CD4-positive, alpha-beta T cell treated with Interleukin-4 for 4 hours (primary cell): ENCODE measurements around the gene CLEC4G.

ENCODE experiments used
- DNase-seq: peaks from one replicate; pipeline ENCODE4 v3.0.0-alpha.2; 2020

The CLEC4G gene

GRCh38 chr19:7720351-7720750 is 11.6 kb downstream of the CLEC4G start:
- DNase-seq: no peak

DNA sequence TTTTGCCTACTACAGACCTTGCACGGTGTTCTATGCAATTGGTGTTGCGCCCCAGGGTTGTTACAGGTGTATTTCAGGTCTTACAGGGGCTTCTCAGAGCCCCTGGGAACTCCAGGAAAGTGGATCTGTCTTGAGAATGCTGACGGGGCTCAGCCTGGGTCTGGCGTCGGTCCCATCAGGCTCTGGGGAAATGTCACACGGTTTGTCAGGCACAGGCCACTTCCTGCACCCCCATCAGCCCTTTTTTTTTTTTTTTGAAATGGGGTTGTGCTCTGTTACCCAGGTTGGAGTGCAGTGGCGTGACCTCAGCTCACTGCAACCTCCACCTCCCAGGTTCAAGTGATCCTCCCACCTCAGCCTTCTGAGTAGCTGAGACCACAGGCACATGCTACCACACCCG is 13.2 kb downstream of the CLEC4G start:
- DNase-seq: no peak

GRCh38 chr19:7716762-7717161 is 15.1 kb downstream of the CLEC4G start:
- no peak for DNase-seq

- DNase-seq: no peak
Measured at GRCh38 chr19:7715671-7716070, 16.2 kb downstream of the CLEC4G start.

DNA sequence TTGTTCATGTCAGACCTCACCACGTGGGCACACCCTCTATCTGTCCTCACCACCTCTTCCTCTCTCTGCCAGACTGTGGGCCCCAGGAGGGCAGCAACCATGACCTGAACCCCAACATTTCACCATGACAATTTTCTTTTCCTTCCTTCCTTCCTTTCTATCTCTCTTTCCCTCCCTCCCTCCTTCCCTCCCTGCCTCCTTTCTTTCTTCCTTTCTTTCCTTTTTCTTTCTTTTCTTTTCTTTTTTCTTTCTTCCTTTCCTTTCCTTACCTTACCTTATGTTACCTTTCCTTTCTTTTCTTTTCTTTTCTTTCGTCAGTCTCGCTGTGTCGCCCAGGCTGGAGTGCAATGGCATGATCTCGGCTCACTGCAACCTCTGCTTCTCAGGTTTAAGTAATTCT is 21.3 kb downstream of the CLEC4G start:
- DNase-seq: no peak

DNA sequence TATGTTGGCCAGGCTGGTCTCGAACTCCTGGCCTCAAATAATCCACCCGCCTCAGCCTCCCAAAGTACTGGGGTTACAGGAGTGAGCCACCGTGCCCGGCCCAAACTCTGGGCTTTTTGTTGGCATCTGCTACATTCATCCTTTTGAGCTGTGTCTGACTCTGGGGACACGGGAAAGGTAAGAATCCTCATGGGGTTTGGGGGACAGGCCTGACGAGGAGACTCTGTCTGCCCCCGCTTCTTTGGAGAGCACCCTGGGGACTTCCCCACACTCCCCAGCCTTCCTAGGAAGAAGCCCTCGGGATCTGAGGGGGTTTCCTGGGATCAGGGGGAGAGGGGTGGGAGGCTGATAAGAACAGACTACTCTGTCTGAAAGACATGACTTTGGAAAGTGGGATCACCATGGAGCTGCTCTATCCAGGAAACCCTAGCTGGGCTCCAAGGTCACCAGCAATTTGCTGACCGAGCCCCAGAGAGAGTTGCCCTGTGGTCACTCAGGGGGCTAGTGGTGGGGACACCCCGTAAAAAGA is 21.9 kb downstream of the CLEC4G start:
- no peak for DNase-seq

- DNase-seq: no peak
Measured at GRCh38 chr19:7706955-7707456, 24.9 kb downstream of the CLEC4G start.

DNA sequence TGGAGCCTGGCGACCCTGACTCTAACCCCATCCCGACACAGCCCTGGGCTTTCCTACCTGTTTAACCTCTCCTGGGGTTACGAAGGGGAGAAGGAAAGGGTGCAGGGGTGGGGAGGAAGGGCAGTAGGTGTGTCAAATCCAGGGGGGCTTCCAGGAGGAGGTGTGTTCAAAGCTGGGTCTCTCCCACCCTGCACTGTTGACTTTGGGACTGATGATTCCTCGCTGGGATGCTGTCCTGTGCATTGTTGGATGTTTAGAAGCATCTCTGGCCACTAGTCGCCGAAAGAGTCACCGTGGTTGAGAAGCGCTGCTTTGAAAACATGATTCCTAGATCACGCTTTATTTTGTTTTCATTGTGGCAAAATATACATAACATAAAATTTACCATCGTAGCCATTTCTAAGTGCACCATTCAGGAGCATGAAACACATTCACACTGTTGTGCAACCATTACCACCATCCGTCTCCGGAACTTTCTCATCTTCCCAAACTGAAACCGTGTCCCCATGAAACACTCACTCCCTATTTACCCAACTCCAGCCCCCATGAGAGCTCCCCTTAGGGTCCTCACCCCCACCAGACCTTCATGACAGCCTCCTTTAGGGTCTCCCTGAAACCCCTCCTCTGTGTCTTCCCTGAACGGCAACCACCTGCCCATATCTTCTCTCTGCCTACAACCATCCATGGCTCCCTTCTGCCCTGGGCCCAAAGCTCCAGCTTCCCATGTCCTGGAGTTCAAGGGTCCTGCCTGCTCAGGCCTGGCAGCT is 25.5 kb downstream of the CLEC4G start:
- DNase-seq: no peak

- DNase-seq: peak; percentile 87
Measured at GRCh38 chr19:7705387-7706187, 26.3 kb downstream of the CLEC4G start.

- no peak for DNase-seq
Measured at GRCh38 chr19:7704280-7705060, 27.4 kb downstream of the CLEC4G start.

- DNase-seq: no peak
Measured at GRCh38 chr19:7703332-7703731, 28.6 kb downstream of the CLEC4G start.

DNA sequence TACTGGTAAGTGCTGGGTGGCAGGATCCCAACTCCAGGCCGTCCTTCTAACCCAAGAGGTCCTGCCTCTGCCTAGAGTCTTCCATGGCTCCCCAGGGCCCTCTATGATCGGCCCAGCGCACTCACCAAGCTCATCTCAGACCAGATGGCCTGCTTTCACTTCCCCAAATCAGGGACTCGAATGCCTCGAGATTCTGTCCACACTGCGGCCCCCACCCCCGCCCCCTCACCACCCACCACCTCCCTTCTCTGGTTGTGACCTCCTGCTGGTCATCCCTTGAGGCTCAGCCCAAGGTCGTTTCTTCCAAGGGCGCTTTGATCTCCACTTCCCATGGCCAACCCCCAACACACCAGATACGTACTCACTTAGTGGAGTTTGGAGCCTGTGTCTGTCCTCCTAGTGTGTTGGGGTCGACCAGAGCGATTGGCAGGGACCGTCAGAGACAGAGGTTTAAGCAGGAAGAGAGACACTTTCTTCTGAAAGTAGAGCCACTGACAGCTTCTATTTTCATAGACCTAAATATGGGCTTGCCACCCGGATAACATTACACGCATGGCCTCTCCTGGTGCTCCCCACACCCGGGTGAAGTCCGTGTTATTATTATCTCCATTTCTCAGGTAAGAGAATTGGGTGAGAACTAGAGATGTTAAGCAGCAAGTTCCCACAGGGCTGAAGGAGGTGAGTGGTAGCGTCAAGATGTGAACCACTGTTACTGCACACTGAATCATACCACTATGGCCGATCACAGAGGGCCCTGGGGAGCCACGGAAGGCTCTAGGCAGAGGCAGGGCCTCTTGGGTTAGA is 30.1 kb downstream of the CLEC4G start, which contains the start of gene FCER2:
Gene FCER2, minus strand, starts transcription at position 478 of the 804 bp plus-strand sequence. CDS start 2,371 bp downstream, outside the sequence.
- DNase-seq: no peak

DNA sequence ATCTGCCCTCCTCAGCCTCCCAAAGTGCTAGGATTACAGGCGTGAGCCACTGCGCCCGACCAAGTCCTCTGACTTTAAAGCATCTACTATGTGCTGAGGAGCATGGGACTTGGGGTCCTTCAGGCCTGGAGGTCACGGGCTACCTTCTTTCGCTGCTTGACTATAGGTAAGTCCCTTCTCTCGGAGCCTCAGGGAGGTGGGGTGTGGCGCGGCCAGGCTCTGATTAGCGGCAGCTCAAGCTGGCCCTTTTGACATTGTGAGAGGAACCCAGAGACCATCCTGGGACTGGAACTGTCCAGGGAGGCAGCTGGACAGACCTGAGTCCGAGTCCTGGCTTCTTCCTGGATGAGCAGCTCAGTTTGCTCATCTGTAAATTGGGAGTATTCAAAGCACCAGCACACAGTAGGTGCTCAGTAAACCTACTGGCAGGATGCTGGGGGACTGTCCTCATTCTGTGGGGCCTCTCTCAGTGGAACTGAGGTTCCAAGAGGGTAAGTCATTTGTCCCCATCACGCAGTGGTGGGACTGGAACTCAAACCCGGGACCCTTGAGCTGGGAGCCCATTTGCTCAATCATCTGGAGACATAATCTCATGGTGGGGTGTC is 30.8 kb downstream of the CLEC4G start:
- no peak for DNase-seq

GRCh38 chr19:7699417-7700401 is 32.2 kb downstream of the CLEC4G start:
- no peak for DNase-seq

- no peak for DNase-seq
Measured at GRCh38 chr19:7699003-7699402, 32.9 kb downstream of the CLEC4G start.

- no peak for DNase-seq
Measured at GRCh38 chr19:7698583-7698982, 33.3 kb downstream of the CLEC4G start.

DNA sequence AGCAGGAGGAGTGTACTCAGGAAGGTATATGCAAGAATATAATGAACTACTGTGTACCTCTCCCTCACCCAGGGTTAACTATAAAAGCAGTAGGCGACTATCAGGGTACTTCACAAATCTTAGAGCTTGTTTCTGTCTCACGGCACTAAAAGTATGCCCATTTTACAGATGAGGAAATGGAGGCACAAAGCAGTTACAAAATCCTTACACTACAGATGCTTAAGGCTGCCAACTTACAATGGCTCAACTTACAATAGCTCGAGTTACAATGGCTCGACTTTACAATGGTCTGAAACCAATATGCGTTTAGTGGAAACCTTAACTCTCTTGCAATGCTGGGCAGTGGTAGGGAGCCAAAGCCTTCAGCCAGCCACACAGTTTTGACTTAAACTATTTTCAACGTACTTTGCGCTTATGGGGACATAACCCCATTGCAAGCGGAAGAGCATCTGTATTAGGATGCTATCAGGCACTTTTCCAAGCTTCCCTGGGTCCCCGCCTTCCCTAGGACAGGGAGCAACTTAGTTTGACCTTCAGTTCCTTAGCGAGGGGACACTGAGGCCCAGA is 34.1 kb downstream of the CLEC4G start:
- no peak for DNase-seq

DNA sequence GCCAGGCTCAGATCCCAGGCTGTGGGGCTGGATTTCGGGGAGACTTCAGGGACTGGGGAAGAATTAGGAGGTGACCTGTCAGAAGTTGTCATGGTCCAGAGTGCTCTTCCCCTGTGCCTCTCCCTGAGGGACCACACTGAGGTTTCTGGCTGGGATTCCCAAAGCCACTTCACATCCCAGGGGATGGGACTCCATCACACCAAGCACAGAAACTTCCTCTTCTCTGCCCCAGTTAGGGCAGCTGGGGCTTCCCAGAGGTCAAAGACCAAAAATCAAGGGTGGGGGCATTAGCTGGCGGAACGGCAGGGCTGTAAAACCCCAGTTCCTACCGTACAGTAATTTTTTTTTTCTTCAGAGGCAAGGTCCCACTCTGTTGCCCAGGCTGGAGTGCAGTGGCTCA is 37.4 kb downstream of the CLEC4G start:
- DNase-seq: no peak

- DNase-seq: no peak
Measured at GRCh38 chr19:7692417-7693088, 39.4 kb downstream of the CLEC4G start.
